LNCAP (cell line): ENCODE measurements around the gene KLF3.

Experiments
- CTCF ChIP-seq: fragments of 450-650 bp; IDR thresholded peaks from 2 replicates; pipeline ENCODE4 v1.5.1; 2017; ENCODE audit warnings: mild to moderate bottlenecking

Gene KLF3

DNA sequence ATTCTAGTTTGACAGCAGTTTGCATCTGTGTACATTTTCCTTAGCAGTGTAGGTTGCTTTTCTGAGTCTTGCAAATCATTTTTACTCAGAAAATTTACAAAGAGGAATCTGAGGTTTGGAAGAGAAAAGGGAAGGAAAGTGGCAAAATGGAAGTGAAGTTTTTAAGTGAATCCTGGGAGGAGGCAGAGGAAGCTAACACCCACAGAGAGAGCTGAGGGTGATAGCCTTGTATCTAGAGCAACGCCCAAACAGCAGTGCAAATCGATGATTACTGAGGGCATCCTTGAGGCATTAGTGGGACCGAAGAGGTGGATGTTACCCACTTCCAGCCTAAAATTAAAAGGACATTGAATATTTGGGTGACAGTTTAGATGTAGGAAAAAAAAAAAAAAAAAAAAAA, 31.8 kb downstream of the KLF3 start:
- TF ChIP-seq CTCF: no peak

- TF ChIP-seq CTCF: no peak
Observed at GRCh38 chr4:38696697-38697096, 32.7 kb downstream of the KLF3 start.

GRCh38 chr4:38698176-38698575, 34.2 kb downstream of the KLF3 start:
- TF ChIP-seq CTCF: no peak

- TF ChIP-seq CTCF: no peak
Observed at GRCh38 chr4:38699112-38699511, 35.1 kb downstream of the KLF3 start.

DNA sequence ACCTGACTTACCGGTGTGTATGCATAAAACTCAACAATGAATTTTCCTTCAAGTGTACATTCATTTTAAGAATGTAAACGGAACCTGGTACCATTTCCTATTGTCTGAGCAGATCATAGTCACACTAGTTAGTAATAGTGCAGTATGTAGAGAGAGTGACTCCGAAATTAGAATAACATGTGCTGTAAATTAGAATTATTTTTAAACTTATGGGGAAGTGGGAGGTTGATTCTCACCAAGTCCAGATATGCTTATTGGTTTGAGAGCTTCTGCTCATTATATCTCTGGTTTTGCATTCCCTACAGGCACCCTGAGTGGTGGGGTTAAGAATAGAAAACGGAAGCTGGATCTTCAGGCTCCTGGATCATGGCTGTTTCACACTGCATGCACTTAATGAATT, 39.6 kb downstream of the KLF3 start:
- no peak for TF ChIP-seq CTCF

DNA sequence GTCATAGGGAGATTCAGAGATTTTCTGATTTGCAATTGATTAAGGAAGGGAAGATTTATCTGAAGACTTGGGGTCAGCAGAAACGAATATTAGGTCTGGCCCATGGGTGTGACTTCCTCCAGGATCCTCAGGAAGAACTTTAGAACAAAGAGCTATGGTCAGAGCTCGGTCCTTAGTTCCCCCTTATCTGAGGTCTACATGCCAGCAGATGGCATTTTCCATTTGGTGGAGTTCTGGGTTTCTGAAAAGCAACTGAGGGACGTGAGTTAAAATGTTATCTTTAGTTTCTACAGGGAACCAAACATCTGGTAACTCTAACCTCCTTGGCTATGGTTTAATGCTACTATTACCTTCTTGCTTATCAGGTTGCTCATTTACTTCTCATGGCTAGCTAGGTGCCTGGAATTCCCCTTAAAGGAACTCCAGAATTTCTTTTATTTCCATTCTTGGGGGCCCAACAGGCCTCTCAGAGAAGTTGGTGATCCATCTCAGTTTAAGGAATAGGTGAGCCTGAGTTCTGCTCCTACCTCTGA, 40.7 kb downstream of the KLF3 start:
- no peak for TF ChIP-seq CTCF

- TF ChIP-seq CTCF: no peak
Observed at GRCh38 chr4:38706301-38706700, 42.3 kb downstream of the KLF3 start.

DNA sequence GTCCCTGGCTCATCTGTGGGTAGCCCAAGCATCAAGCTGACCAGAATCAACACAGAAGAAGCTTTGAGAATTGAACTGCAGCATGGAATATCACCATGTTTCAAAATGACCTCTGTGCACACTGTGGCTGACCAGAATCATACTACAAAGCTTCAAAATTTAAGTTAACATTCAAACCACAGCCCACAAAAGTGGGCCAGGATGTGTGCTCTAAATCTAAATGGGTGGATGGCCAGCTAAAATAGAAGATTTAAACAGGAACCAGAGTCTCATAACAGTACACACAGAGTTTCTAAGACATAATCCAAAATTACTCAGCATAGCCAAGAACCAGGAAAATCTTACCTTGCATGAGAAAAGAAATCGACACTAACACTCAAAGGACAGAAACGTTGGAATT, 46.1 kb downstream of the KLF3 start:
- no peak for TF ChIP-seq CTCF
